Adrenal gland (tissue), 12 donors: ENCODE measurements around the gene PCDHB5. TPM values are rescaled to one million over a fixed set of nuclear protein-coding genes. Genes with fewer than 3 reads are reported as not detected.
"Not testable (repeated sequence)": the region's sequence is repeated elsewhere in the genome, so short reads cannot be mapped to it uniquely, and the experiment has no call there.

Experiments used
- DNase-seq, 7 donors: peaks; one replicate each; pipeline ENCODE4 v3.0.0-alpha.2; 2019 to 2020
- H3K27ac ChIP-seq, 5 donors: fragments of 200-600 bp; sonication (generic) in 4 of 5; 1 replicate in 3 of 5; 2 replicates in 2 of 5; pipeline versions ENCODE4 v1.5.1 to v1.8.0; 2016 to 2020; ENCODE audit warnings: mild to moderate bottlenecking in 1 of 5
- H3K27me3 ChIP-seq: fragments of 200-600 bp; 2 replicates; pipeline ENCODE4 v1.8.0; 2021
- H3K36me3 ChIP-seq, 2 donors: fragments of 200-600 bp; replicated peaks in 1 of 2; 1 replicate in 1 of 2; 2 replicates in 1 of 2; pipeline versions ENCODE4 v1.5.1 to v1.8.0; 2018 to 2022
- H3K4me1 ChIP-seq, 2 donors: fragments of 200-600 bp; replicated peaks in 1 of 2; 1 replicate in 1 of 2; 2 replicates in 1 of 2; pipeline versions ENCODE4 v1.5.1 to v1.8.0; 2018 to 2021
- H3K4me3 ChIP-seq, 4 donors: fragments of 200-600 bp; sonication (generic) in 3 of 4; one replicate each; pipeline ENCODE4 v1.5.1; 2016 to 2018
- H3K9me3 ChIP-seq, 3 donors: fragments of 200-600 bp; sonication (generic) in 1 of 3; replicated peaks in 1 of 3; 1 replicate in 2 of 3; 2 replicates in 1 of 3; pipeline versions ENCODE4 v1.5.1 to v1.8.0; 2016 to 2021
- POLR2A ChIP-seq, 2 donors: fragments of 450-650 bp; IDR thresholded peaks; one replicate each; pipeline ENCODE4 v1.6.1; 2017; ENCODE audit warnings: antibody characterized with exemption in 2 of 2, mild to moderate bottlenecking in 2 of 2, moderate library complexity in 1 of 2
- WGBS, 4 donors: extraction: QIAGEN DNeasy Blood & Tissue Kit in 2 of 4; methylation state at CpG; one replicate each; pipeline versions ENCODE4 v1.1.5 to v1.1.7; 2013 to 2017; 5-methylcytosine and 5-hydroxymethylcytosine counted together
- intact Hi-C, 2 donors: fragments of 100-400 bp; cut with DNase I; formaldehyde crosslinking; loops; one replicate each; pipeline versions ENCODE4 v1.14.1 to v1.15.0; 2022 to 2023
- polyA plus RNA-seq, 3 donors: library from polyadenylated mRNA; stranded (reverse); fragments of 200-250 nt in 2 of 3; fragments of 350-450 nt in 1 of 3; fragmentation: Illumina TruSeq in 1 of 3; extraction: RNeasy Lipid Tissue Mini Kit (QIAGEN cat#74804) in 1 of 3; gene quantifications; one replicate each; pipeline ENCODE4 v1.2.3, GENCODE V29; 2013 to 2014
- total RNA-seq, 9 donors: library from RNA; depleted of rRNA in 4 of 9; stranded (reverse); fragments of >200 nt in 4 of 9; fragments of 120-200 nt in 1 of 9; fragmentation: NEBNext Ultra II Directional in 1 of 9; extraction: Animal tissue kit (Norgen Biotek cat#: 25700) in 1 of 9; gene quantifications; one replicate each; pipeline versions ENCODE4 v1.1.0 to v1.2.4, GENCODE V29; 2013 to 2023
- TF ChIP-seq, protein P1 (sequence below), 6 experiments: fragments of 450-650 bp in 4 of 6; fragments of 200-600 bp in 2 of 6; sonication (generic) in 1 of 6; IDR thresholded peaks; 1 replicate in 5 of 6; 2 replicates in 1 of 6; pipeline versions ENCODE4 v1.5.1 to v1.8.0; 2016 to 2021; ENCODE audit warnings: antibody characterized with exemption in 6 of 6, mild to moderate bottlenecking in 2 of 6, moderate library complexity in 1 of 6
- donor health status: healthy with polysubstance abuse.
- donor health status: Bipolar disorder and iron deficiency.
- donor health status: DM: yes; HTN: yes; CAD: no.
- donor health status: DM: no; HTN: no; CAD: no.
- donor health status: DM: no; HTN: no; CAD: no.
- donor health status: DM: yes; HTN: yes; CAD: no.

The PCDHB5 gene
- total and polyA plus RNA-seq, 12 donors = 1.0 to 10.7 (median 4.2) TPM

DNA sequence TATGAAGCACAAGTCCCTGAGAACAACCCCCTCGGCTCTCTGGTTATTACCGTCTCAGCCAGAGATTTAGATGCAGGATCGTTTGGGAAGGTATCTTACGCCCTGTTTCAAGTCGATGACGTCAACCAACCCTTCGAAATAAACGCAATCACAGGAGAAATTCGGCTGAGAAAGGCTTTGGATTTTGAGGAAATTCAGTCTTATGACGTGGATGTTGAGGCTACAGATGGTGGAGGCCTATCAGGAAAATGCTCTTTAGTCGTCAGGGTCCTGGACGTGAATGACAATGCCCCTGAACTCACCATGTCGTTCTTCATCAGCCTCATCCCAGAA lies 16.0 kb downstream of the PCDHB5 start:
- TF ChIP-seq, protein P1, sequence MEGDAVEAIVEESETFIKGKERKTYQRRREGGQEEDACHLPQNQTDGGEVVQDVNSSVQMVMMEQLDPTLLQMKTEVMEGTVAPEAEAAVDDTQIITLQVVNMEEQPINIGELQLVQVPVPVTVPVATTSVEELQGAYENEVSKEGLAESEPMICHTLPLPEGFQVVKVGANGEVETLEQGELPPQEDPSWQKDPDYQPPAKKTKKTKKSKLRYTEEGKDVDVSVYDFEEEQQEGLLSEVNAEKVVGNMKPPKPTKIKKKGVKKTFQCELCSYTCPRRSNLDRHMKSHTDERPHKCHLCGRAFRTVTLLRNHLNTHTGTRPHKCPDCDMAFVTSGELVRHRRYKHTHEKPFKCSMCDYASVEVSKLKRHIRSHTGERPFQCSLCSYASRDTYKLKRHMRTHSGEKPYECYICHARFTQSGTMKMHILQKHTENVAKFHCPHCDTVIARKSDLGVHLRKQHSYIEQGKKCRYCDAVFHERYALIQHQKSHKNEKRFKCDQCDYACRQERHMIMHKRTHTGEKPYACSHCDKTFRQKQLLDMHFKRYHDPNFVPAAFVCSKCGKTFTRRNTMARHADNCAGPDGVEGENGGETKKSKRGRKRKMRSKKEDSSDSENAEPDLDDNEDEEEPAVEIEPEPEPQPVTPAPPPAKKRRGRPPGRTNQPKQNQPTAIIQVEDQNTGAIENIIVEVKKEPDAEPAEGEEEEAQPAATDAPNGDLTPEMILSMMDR (IDR thresholded peaks at IDR 0.05) = no peak
- no peak for TF ChIP-seq POLR2A (IDR thresholded peaks at IDR 0.05)
- Histone ChIP-seq H3K27me3 (no peaks in the 10 kb centered on the region), H3K4me3 (no peak overlapping the region), H3K36me3 (no peaks in the 10 kb centered on the region), H3K9me3 (peaks cover 0 to 16% (median 10%) of the 10 kb centered on the region in 3 donors), H3K27ac (no peak overlapping the region), H3K4me1 (no peaks in the 10 kb centered on the region)
- WGBS, 4 donors = 22 to 49% (median 38%) methylated on average over 12 to 13 of the region's 13 CpGs
- intact Hi-C loops = no loop called here
- no peak for DNase-seq

DNA sequence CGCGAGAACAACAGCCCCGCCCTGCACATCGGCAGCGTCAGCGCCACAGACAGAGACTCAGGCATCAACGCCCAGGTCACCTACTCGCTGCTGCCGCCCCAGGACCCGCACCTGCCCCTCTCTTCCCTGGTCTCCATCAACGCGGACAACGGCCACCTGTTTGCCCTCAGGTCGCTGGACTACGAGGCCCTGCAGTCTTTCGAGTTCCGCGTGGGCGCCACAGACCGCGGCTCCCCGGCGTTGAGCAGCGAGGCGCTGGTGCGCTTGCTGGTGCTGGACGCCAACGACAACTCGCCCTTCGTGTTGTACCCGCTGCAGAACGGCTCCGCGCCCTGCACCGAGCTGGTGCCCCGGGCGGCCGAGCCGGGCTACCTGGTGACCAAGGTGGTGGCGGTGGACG lies 16.6 kb downstream of the PCDHB5 start:
- intact Hi-C loops, H3K36me3 ChIP-seq, H3K27me3 ChIP-seq, H3K4me1 ChIP-seq, H3K4me3 ChIP-seq, DNase-seq, H3K27ac ChIP-seq: not testable (repeated sequence)
- WGBS, 4 donors = 27 to 50% (median 39%) methylated on average over 17 to 36 of the region's 41 CpGs
- H3K9me3 ChIP-seq = peaks cover 0 to 11% (median 10%) of the 10 kb centered on the region in 3 donors

DNA sequence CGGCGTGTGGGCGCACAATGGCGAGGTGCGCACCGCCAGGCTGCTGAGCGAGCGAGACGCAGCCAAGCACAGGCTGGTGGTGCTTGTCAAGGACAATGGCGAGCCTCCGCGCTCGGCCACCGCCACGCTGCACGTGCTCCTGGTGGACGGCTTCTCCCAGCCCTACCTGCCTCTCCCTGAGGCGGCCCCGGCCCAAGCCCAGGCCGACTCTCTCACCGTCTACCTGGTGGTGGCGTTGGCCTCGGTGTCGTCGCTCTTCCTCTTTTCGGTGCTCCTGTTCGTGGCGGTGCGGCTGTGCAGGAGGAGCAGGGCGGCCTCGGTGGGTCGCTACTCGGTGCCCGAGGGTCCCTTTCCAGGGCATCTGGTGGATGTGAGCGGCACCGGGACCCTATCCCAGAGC lies 17.1 kb downstream of the PCDHB5 start:
- H3K9me3 ChIP-seq = not testable (repeated sequence)

DNA sequence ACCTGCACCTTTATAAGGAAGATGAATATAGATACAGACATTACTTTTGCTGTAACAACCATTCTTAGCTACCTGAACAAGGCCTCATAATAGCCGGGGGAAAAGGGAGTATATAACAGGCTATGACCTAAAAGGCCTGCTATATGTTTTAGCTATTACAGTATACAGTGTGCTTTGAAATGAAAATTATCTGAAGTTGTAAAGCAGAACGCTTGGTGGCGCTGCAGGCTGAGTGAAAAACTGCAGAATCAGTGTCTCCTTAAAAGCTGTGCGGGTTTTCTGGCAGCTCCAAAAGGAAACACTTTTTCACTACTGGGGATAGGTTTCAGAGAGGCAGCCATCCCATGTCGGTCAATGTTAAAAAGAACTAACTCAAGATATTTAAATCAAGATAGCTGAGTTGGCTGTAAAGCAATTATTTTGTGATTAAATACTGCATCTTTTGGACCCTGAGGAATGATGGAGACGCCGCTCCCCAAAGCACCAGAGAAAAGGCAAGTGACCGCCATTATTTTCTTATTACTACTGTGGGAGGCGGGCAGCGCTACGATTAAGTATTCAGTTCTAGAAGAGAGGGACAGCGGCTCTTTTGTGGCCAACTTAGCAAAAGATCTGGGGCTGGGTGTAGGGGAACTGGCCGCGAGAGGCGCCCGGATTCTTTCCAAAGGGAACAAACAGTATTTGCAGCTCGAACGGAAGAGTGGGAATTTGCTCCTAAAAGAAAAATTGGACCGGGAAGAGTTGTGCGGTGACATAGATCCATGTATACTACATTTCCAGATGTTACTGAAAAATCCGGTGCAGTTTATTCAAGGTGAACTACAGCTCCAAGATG lies 20.8 kb downstream of the PCDHB5 start:
- Histone ChIP-seq H3K27ac (no peak overlapping the region), H3K4me1 (no peaks in the 10 kb centered on the region), H3K4me3 (no peak overlapping the region), H3K36me3 (no peaks in the 10 kb centered on the region), H3K27me3 (peaks cover 5% of the 10 kb centered on the region), H3K9me3 (peaks cover 0 to 7% (median 7%) of the 10 kb centered on the region in 3 donors)
- no peak for DNase-seq
- intact Hi-C loops = no loop called here
- TF ChIP-seq POLR2A (IDR thresholded peaks at IDR 0.05) = no peak
- TF ChIP-seq, protein P1 (IDR thresholded peaks at IDR 0.05) = no peak
- WGBS, 4 donors = 22 to 46% (median 33%) methylated on average over 21 of the region's 21 CpGs

More for the DNA sequence above, 17.1 kb downstream of the PCDHB5 start:
- intact Hi-C loops, H3K4me1 ChIP-seq, H3K27ac ChIP-seq, H3K27me3 ChIP-seq, H3K4me3 ChIP-seq, H3K36me3 ChIP-seq, DNase-seq: not testable (repeated sequence)
- WGBS, 4 donors = 19 to 53% (median 32%) methylated on average over 14 to 36 of the region's 36 CpGs

DNA sequence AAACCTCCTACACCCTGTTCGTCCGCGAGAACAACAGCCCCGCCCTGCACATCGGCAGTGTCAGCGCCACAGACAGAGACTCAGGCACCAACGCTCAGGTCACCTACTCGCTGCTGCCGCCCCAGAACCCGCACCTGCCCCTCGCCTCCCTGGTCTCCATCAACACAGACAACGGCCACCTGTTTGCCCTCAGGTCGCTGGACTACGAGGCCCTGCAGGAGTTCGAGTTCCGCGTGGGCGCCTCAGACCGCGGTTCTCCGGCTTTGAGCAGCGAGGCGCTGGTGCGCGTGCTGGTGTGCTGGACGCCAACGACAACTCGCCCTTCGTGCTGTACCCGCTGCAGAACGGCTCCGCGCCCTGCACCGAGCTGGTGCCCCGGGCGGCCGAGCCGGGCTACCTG lies 22.4 kb downstream of the PCDHB5 start:
- 21 to 55% (median 43%) methylated on average over 19 to 38 of the region's 38 CpGs for WGBS, 4 donors
- DNase-seq, H3K9me3 ChIP-seq, H3K36me3 ChIP-seq, H3K27ac ChIP-seq, H3K27me3 ChIP-seq, intact Hi-C loops, H3K4me1 ChIP-seq, H3K4me3 ChIP-seq: not testable (repeated sequence)

DNA sequence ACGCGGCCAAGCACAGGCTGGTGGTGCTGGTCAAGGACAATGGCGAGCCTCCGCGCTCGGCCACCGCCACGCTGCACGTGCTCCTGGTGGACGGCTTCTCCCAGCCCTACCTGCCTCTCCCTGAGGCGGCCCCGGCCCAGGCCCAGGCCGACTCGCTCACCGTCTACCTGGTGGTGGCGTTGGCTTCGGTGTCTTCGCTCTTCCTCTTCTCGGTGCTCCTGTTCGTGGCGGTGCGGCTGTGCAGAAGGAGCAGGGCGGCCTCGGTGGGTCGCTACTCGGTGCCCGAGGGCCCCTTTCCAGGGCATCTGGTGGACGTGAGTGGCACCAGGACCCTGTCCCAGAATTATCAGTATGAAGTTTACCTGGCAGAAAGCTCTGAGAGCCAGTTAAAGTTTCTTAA lies 22.9 kb downstream of the PCDHB5 start:
- 14 to 47% (median 32%) methylated on average over 7 to 18 of the region's 28 CpGs for WGBS, 4 donors
- H3K27me3 ChIP-seq, DNase-seq, H3K4me3 ChIP-seq, intact Hi-C loops, H3K9me3 ChIP-seq, H3K36me3 ChIP-seq, H3K4me1 ChIP-seq, H3K27ac ChIP-seq: not testable (repeated sequence)
